Subcutaneous adipose tissue (tissue), 4 donors: ENCODE results near the gene BICD1. TPM values are rescaled to one million over a fixed set of nuclear protein-coding genes. Genes with fewer than 3 reads are reported as not detected.

Source experiments
- total RNA-seq, 4 donors: library from RNA; depleted of rRNA; stranded (reverse); fragments of >200 nt; gene quantifications; one replicate each; pipeline ENCODE4 v1.1.0, GENCODE V29; 2016
- TF ChIP-seq, protein P1 (sequence below): fragments of 450-650 bp; IDR thresholded peaks from one replicate; pipeline ENCODE4 v1.5.1; 2016; ENCODE audit warnings: low read depth, mild to moderate bottlenecking, control low read depth, antibody characterized with exemption, moderate library complexity

BICD1 gene
- total RNA-seq, 4 donors from 2014 or later: 8.2 to 9.6 (median 9.2) TPM

DNA sequence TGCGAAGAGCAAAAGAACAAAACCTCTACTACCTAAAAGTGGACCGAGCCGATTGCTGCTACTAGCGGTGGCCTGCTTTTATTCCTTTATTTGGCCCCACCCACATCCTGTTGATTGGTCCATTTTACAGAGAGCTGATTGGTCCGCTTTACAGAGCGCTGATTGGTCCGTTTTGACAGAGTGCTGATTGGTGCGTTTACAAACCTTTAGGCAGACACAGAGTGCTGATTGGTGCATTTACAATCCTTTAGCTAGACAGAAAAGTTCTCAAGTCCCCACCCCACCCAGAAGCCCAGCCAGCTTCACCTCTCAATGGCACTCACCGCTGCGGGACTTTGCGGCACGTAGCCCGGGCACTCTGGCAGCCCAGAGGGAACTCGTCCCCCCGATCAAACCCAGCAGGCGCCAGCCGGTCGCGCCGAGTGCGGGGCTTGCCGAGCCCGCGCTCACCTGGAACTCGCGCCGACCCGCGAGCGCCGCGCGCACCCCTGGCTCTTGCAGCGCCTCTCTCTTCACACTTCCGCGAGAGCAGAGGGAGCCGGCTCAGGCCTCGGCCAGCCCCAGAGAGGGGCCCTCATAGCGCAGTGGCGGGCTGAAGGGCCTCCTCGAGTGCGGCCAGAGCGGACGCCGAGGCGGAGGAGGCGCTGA is 284.0 kb downstream of the BICD1 start:
- TF ChIP-seq, protein P1, sequence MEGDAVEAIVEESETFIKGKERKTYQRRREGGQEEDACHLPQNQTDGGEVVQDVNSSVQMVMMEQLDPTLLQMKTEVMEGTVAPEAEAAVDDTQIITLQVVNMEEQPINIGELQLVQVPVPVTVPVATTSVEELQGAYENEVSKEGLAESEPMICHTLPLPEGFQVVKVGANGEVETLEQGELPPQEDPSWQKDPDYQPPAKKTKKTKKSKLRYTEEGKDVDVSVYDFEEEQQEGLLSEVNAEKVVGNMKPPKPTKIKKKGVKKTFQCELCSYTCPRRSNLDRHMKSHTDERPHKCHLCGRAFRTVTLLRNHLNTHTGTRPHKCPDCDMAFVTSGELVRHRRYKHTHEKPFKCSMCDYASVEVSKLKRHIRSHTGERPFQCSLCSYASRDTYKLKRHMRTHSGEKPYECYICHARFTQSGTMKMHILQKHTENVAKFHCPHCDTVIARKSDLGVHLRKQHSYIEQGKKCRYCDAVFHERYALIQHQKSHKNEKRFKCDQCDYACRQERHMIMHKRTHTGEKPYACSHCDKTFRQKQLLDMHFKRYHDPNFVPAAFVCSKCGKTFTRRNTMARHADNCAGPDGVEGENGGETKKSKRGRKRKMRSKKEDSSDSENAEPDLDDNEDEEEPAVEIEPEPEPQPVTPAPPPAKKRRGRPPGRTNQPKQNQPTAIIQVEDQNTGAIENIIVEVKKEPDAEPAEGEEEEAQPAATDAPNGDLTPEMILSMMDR: no peak

DNA sequence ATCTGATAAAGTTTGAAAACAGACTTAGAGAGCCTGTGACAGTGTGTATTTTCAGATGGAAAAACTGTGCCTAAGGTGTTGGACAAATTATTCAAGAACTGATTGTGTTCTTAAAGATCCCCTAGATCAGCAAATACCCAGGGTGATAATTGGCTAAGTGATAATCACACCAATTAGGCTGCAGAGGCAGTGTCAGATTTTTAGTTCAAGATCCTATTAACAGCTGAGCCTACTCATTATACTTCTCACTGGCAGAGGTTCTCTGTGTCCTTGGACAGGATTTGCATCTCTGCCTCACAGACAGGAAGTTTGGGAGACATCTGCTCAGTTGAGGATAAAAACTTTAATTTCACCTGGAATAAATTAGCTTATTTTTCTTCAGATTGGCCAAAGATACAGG is 288.4 kb downstream of the BICD1 start:
- TF ChIP-seq, protein P1: no peak

DNA sequence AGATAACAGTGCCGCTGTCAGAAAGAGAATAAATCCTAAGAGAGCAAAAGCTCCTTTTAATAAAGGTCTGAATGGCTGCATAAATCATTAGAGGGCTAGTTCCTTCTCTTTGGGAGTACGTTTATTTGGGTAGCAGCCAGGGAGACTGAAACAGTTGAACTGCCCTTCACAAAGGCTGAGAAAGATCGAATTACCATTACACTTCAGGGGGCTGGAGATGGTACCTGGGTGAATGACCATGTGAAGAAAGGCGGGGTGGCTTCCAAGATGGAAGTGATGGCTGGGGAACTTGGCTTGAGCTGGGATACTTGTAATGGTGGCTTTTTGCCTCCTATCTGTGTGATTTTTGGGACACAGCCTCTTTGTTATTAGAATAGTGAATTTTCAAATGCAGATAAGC is 291.0 kb downstream of the BICD1 start:
- TF ChIP-seq, protein P1: no peak

DNA sequence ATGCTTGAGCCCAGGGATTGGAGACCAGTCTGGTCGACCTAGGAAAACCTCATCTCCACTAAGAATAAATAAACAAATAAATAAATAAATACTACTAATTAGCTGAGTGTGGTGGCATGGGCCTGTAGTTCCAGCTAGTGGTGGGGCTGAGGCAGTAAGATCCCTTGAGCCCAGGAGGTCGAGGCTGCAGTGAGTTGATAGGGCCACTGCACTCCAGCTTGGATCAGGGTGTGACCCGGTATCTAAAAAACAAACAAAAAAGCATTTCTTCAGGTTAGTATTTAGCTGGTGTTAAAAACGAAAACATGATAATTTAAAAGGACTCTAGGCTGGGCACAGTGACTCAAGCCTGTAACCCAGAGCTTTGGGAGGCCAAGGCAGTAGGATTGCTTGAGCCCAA is 291.5 kb downstream of the BICD1 start:
- TF ChIP-seq, protein P1: no peak

DNA sequence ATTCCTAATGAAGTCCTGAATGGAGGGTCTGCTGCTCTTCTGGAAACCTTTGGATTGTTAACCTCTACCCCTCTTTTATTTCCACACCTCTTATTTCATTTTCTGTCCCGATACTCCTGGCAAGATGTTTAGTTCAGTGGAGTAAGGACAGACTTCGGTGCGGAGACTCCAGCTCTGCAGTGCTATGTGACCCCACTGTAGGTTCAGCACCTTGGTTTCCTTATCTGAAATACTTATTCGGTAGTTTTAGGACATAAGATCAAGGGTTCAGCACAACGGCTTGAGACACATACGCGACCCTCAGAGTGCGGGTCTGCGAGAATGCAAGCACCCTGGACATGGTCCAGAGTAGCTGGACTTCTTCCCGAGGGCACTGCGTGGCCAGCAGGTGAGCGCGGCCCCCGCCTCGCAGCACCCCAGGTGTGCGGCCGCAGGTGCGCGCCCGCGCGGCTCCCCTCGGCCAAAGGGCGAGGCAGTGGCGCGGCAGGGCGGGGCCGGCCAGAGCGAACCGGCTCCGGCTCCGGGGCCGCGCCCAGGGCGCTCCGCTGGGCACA is 292.2 kb downstream of the BICD1 start:
- TF ChIP-seq, protein P1: no peak

DNA sequence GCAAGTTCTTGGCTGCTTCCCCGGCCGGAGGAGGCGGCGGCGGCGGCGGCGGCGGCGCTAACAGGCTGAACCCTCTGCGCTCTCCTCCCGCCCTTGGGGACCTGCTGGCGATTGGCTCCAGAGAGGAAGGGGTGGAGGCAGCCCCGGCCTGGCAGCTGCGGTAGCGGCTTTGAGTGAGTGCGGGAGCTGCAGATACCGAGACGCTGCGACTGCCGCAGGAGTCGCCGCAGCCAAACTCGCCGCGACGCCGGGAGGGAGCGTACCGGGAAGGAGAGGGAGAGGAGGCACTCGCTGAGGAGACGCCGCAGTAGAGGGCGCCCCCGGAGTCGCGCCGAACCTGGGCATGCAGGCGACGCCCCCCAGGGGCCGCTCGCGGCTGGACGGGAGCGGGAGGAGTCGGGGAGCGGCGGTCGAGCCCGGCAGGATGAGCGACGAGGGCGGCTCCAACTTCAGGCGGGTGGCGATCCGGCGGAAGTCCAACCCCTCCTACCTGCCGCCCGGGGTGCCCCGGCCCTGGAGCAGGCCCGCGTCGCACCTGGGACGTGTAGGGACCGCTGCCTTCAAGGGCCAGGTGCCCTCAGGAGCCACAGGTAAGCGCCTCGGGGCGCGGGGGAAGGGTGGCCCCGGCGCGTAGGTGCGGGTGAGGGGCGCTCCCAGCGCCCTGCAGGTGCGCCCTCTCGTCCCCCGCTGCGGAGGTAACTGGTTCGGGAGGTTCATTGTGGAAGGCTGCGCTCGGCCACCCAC is 292.9 kb downstream of the BICD1 start, which contains the start of gene FGD4:
FGD4 (plus strand) TSS at position 189 of the 744 bp plus-strand sequence.
- TF ChIP-seq, protein P1: no peak

DNA sequence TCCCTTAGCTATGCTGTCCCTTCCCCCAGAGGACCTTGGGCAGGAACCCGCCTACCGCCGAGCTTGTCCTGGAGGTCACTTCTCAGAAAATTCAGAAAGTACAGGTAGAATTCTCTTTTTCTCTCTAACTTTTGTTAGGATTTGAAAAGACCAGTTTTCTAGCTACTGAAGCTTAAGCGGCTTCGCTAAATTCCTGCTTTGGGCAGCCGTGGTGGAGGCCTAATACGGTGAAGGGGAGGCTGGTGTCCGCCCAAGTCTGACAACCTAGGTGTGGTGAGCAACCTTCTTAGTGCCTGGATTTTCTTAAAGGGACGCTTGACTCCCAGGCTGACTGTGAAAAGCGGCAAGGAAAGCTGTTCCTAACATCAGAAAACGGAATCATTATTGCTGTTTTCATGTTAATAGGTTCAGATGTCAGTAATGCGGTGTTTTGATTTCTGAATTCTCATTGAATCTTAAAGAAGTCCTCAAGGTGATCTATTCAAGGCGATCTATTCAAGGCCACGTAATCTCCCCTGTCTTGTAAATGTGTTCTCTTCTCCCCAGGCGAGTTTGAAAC is 293.5 kb downstream of the BICD1 start:
- TF ChIP-seq, protein P1: no peak
